NCI-H2171 (cell line): ENCODE results near the gene DLGAP4.

Experiments used
- DNase-seq: peaks from one replicate; lab custom pipeline; 2025; lab: John Stamatoyannopoulos, UW

The DLGAP4 gene

GRCh38 chr20:36333841-36334240 is 27.7 kb downstream of the DLGAP4 start:
- no peak for DNase-seq

GRCh38 chr20:36334281-36335205 is 28.4 kb downstream of the DLGAP4 start:
- DNase-seq: no peak

- DNase-seq: no peak
These were observed 29.2 kb downstream of the DLGAP4 start for GRCh38 chr20:36335206-36335870.

- DNase-seq: no peak
These were observed 30.1 kb downstream of the DLGAP4 start for GRCh38 chr20:36336204-36336603.

GRCh38 chr20:36336954-36337704 is 31.0 kb downstream of the DLGAP4 start:
- DNase-seq: no peak

- DNase-seq: no peak
These were observed 31.7 kb downstream of the DLGAP4 start for GRCh38 chr20:36337886-36338285.

- DNase-seq: no peak
These were observed 33.8 kb downstream of the DLGAP4 start for GRCh38 chr20:36339646-36340592.

GRCh38 chr20:36340593-36340990 is 34.5 kb downstream of the DLGAP4 start:
- DNase-seq: no peak

- no peak for DNase-seq
These were observed 35.3 kb downstream of the DLGAP4 start for GRCh38 chr20:36341331-36342020.

GRCh38 chr20:36342331-36343120 is 36.4 kb downstream of the DLGAP4 start:
- no peak for DNase-seq

- no peak for DNase-seq
These were observed 37.5 kb downstream of the DLGAP4 start for GRCh38 chr20:36343641-36344040.

- no peak for DNase-seq
These were observed 38.5 kb downstream of the DLGAP4 start for GRCh38 chr20:36344517-36345132.

GRCh38 chr20:36346256-36346655 is 40.1 kb downstream of the DLGAP4 start:
- no peak for DNase-seq

- no peak for DNase-seq
These were observed 43.4 kb downstream of the DLGAP4 start for GRCh38 chr20:36349384-36350170.

- no peak for DNase-seq
These were observed 44.3 kb downstream of the DLGAP4 start for GRCh38 chr20:36350439-36350838.

- no peak for DNase-seq
These were observed 45.8 kb downstream of the DLGAP4 start for GRCh38 chr20:36351937-36352336.

GRCh38 chr20:36352843-36353553 is 46.9 kb downstream of the DLGAP4 start:
- no peak for DNase-seq

GRCh38 chr20:36353740-36354139 is 47.6 kb downstream of the DLGAP4 start:
- DNase-seq: no peak
